SK-N-SH (cell line): ENCODE data around the gene XRCC6. TPM values are rescaled to one million over a fixed set of nuclear protein-coding genes. Genes with fewer than 3 reads are reported as not detected.

Source experiments
- CTCF ChIA-PET: fragments of 300-600, 350-600 bp; formaldehyde crosslinking; extraction: SDS; loops from one replicate; lab custom pipeline; 2021; lab: Yijun Ruan, JAX
- POLR2A ChIA-PET: fragments of 350-600 bp; sonication (Branson Sonifier 250); formaldehyde crosslinking; extraction: SDS; loops from one replicate; lab custom pipeline; 2020; ENCODE audit warnings: antibody characterized with exemption, inconsistent platforms; lab: Yijun Ruan, JAX
- DNase-seq: peaks from one replicate; pipeline ENCODE4 v3.0.0; 2012
- H2AFZ ChIP-seq: fragments of 200-600 bp; sonication (generic); 2 replicates; pipeline ENCODE4 v1.8.1; 2016; ENCODE audit warnings: antibody characterized with exemption, mild to moderate bottlenecking, low read depth
- H3F3A ChIP-seq: fragments of 200-600 bp; sonication (generic); replicated peaks from 2 replicates; pipeline ENCODE3; 2016; ENCODE audit warnings: antibody characterized with exemption, mild to moderate bottlenecking; ENCODE audit not compliant: insufficient read depth
- H3K27ac ChIP-seq, 2 experiments: fragments of 200-500 bp in 1 of 2; fragments of 200-600 bp in 1 of 2; sonication (Bioruptor generic) in 1 of 2; sonication (generic), shearing (Covaris generic) in 1 of 2; 2 replicates each; pipeline versions ENCODE4 v1.5.1 to v1.6.1; 2014 to 2016; ENCODE audit warnings: low read depth in 2 of 2, inconsistent platforms in 1 of 2, low read length in 1 of 2, mild to moderate bottlenecking in 1 of 2, mixed read lengths in 1 of 2
- H3K27me3 ChIP-seq: fragments of 200-600 bp; sonication (generic), shearing (Covaris generic); 2 replicates; pipeline ENCODE4 v1.6.1; 2016; ENCODE audit warnings: mixed run types; ENCODE audit not compliant: insufficient read depth
- H3K36me3 ChIP-seq, 2 experiments: fragments of 200-500 bp in 1 of 2; fragments of 200-600 bp in 1 of 2; sonication (Bioruptor generic) in 1 of 2; sonication (generic) in 1 of 2; replicated peaks in 1 of 2; 2 replicates each; pipeline versions ENCODE3 to v1.5.1; 2014 to 2016; ENCODE audit warnings: low read length in 1 of 2, mild to moderate bottlenecking in 1 of 2; ENCODE audit not compliant: insufficient read depth in 2 of 2, control insufficient read depth in 1 of 2
- H3K4me1 ChIP-seq, 2 experiments: fragments of 200-500 bp in 1 of 2; fragments of 200-600 bp in 1 of 2; sonication (Bioruptor generic) in 1 of 2; sonication (generic), shearing (Covaris generic) in 1 of 2; 2 replicates each; pipeline versions ENCODE4 v1.5.1 to v1.6.1; 2014 to 2016; ENCODE audit warnings: low read depth in 1 of 2, low read length in 1 of 2, mixed run types in 1 of 2; ENCODE audit not compliant: insufficient read depth in 2 of 2, control insufficient read depth in 1 of 2
- H3K4me2 ChIP-seq: fragments of 200-600 bp; sonication (generic), shearing (Covaris generic); 2 replicates; pipeline ENCODE4 v1.6.1; 2017; ENCODE audit warnings: mixed run types
- H3K4me3 ChIP-seq, 2 experiments: fragments of 200-500 bp in 1 of 2; fragments of 200-600 bp in 1 of 2; sonication (Bioruptor generic) in 1 of 2; sonication (generic), shearing (Covaris generic) in 1 of 2; 2 replicates each; pipeline versions ENCODE4 v1.5.1 to v1.8.1; 2014 to 2016; ENCODE audit warnings: low read depth in 2 of 2, inconsistent platforms in 1 of 2, low read length in 1 of 2, mild to moderate bottlenecking in 1 of 2, mixed read lengths in 1 of 2, moderate library complexity in 1 of 2
- H3K79me2 ChIP-seq: fragments of 200-600 bp; sonication (generic); 2 replicates; pipeline ENCODE4 v1.8.1; 2017; ENCODE audit warnings: mild to moderate bottlenecking; ENCODE audit not compliant: insufficient read depth
- H3K9ac ChIP-seq: fragments of 200-600 bp; sonication (generic); 2 replicates; pipeline ENCODE4 v1.6.1; 2017; ENCODE audit warnings: mixed run types
- H3K9me2 ChIP-seq: fragments of 200-600 bp; sonication (generic); 2 replicates; pipeline ENCODE4 v1.6.1; 2017; ENCODE audit warnings: mixed run types
- H3K9me3 ChIP-seq: fragments of 200-600 bp; sonication (generic); 2 replicates; pipeline ENCODE4 v1.6.1; 2017; ENCODE audit warnings: mixed run types, mild to moderate bottlenecking, moderate library complexity
- H4K20me1 ChIP-seq: fragments of 200-600 bp; sonication (generic); 2 replicates; pipeline ENCODE4 v1.6.1; 2017; ENCODE audit warnings: mild to moderate bottlenecking, mixed run types; ENCODE audit not compliant: insufficient read depth
- ELF1 ChIP-seq: IDR thresholded peaks from 2 replicates; pipeline ENCODE4 v1.4.0; 2012
- EZH2phosphoT487 ChIP-seq: fragments of 200-600 bp; sonication (generic); IDR thresholded peaks from 2 replicates; pipeline ENCODE4 v1.6.1; 2017; ENCODE audit warnings: low read depth, mixed run types, mild to moderate bottlenecking, antibody characterized with exemption, moderate library complexity, borderline replicate concordance
- FOXM1 ChIP-seq: IDR thresholded peaks from 2 replicates; pipeline ENCODE4 v1.4.0; 2012; ENCODE audit warnings: low read depth, mild to moderate bottlenecking
- JUND ChIP-seq: IDR thresholded peaks from 2 replicates; pipeline ENCODE4 v1.4.0; 2012
- MEF2A ChIP-seq: IDR thresholded peaks from 2 replicates; pipeline ENCODE4 v1.4.0; 2012; ENCODE audit warnings: low read depth, borderline replicate concordance
- NRF1 ChIP-seq: IDR thresholded peaks from 2 replicates; pipeline ENCODE4 v1.6.1; 2012; ENCODE audit warnings: low read depth, mild to moderate bottlenecking, low read length
- POLR2AphosphoS5 ChIP-seq: IDR thresholded peaks from 2 replicates; pipeline ENCODE4 v1.6.1; 2012; ENCODE audit warnings: low read depth, low read length
- RCOR1 ChIP-seq: fragments of 150-350 bp; IDR thresholded peaks from 2 replicates; pipeline ENCODE4 v1.6.1; 2017; ENCODE audit warnings: antibody characterized with exemption, low read length
- SMC3 ChIP-seq: IDR thresholded peaks from 2 replicates; pipeline ENCODE4 v1.6.1; 2012; ENCODE audit warnings: low read depth, low read length, improper control_type of control experiment
- TAF1 ChIP-seq: IDR thresholded peaks from 2 replicates; pipeline ENCODE4 v1.6.1; 2012; ENCODE audit warnings: low read depth, mild to moderate bottlenecking, low read length, moderate library complexity, borderline replicate concordance
- TCF12 ChIP-seq: IDR thresholded peaks from 2 replicates; pipeline ENCODE4 v1.4.0; 2012
- TEAD4 ChIP-seq: IDR thresholded peaks from 2 replicates; pipeline ENCODE4 v1.4.0; 2012; ENCODE audit warnings: mild to moderate bottlenecking, borderline replicate concordance; ENCODE audit not compliant: insufficient read depth
- USF2 ChIP-seq: fragments of 150-350 bp; IDR thresholded peaks from 2 replicates; pipeline ENCODE4 v1.6.1; 2017; ENCODE audit warnings: antibody characterized with exemption, low read length, low read depth, borderline replicate concordance
- YY1 ChIP-seq: IDR thresholded peaks from 2 replicates; pipeline ENCODE4 v1.4.0; 2012; ENCODE audit warnings: low read depth, mild to moderate bottlenecking
- WGBS: methylation state at CpG from one replicate; pipeline ENCODE4 v1.1.6; 2017; ENCODE audit warnings: low lambda C conversion rate; 5-methylcytosine and 5-hydroxymethylcytosine counted together
- polyA plus RNA-seq, 3 experiments: library from polyadenylated mRNA; depleted of rRNA; stranded (reverse); fragments of >200 nt; gene quantifications; 2 replicates each; pipeline ENCODE4 v1.2.3, GENCODE V29; 2012
- TF ChIP-seq, protein P1 (sequence below): IDR thresholded peaks from 2 replicates; pipeline ENCODE4 v1.4.0; 2012; ENCODE audit warnings: low read depth, borderline replicate concordance
- TF ChIP-seq, protein P2 (sequence below): fragments of 150-350 bp; IDR thresholded peaks from 2 replicates; pipeline ENCODE4 v1.6.1; 2016; ENCODE audit warnings: mild to moderate bottlenecking, low read depth, low read length
- TF ChIP-seq, protein P3 (sequence below): fragments of 200-600 bp; sonication (generic); IDR thresholded peaks from 2 replicates; pipeline ENCODE4 v1.6.1; 2017; ENCODE audit warnings: antibody characterized with exemption, mild to moderate bottlenecking, moderate library complexity

XRCC6 gene
- polyA plus RNA-seq, 1 of the 3 experiments (the other 2 are of a cell fraction) = 78.1 TPM

DNA sequence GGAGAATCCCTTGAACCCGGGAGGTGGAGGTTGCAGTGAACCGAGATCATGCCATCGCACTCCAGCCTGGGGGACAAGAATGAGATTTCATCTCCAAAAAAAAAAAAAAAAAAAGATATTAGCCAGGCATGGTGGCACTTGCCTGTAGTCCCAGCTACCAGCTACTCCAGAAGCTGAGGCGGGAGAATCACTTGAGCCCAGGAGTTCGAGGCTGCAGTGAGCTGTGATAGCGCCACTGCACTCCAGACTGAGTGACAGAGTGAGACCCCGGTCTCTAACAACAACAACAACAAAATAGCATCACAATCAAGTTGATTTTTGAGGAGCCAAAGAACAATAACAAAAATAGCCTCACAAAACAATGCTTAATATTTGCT, 33.8 kb upstream of the XRCC6 start:
- no peak for DNase-seq
- ChIA-PET CTCF (no interaction called here), POLR2A (no interaction called here)
- 96% methylated on average over 6 of the region's 7 CpGs for WGBS
- no peaks in the 10 kb centered on the region for H3F3A ChIP-seq
- H3K27ac ChIP-seq = no peak overlapping the region
- H3K9me2 ChIP-seq = no peaks in the 10 kb centered on the region
- no peak overlapping the region; the same call in 1 of the 2 replicates for H3K4me2 ChIP-seq
- H3K9ac ChIP-seq = no peak overlapping the region
- H3K4me3 ChIP-seq = no peak overlapping the region
- H4K20me1 ChIP-seq = no peaks in the 10 kb centered on the region
- H2AFZ ChIP-seq = no peak overlapping the region
- TF ChIP-seq, protein P1, sequence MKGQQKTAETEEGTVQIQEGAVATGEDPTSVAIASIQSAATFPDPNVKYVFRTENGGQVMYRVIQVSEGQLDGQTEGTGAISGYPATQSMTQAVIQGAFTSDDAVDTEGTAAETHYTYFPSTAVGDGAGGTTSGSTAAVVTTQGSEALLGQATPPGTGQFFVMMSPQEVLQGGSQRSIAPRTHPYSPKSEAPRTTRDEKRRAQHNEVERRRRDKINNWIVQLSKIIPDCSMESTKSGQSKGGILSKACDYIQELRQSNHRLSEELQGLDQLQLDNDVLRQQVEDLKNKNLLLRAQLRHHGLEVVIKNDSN = no peak
- TF ChIP-seq TCF12 (no peak), NRF1 (no peak), JUND (no peak), USF2 (no peak), POLR2AphosphoS5 (no peak), RCOR1 (no peak), TEAD4 (no peak), ELF1 (no peak), SMC3 (no peak), EZH2phosphoT487 (no peak), YY1 (no peak), MEF2A (no peak), TAF1 (no peak), FOXM1 (no peak)
- TF ChIP-seq, protein P2, sequence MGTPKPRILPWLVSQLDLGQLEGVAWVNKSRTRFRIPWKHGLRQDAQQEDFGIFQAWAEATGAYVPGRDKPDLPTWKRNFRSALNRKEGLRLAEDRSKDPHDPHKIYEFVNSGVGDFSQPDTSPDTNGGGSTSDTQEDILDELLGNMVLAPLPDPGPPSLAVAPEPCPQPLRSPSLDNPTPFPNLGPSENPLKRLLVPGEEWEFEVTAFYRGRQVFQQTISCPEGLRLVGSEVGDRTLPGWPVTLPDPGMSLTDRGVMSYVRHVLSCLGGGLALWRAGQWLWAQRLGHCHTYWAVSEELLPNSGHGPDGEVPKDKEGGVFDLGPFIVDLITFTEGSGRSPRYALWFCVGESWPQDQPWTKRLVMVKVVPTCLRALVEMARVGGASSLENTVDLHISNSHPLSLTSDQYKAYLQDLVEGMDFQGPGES = no peak
- TF ChIP-seq, protein P3, sequence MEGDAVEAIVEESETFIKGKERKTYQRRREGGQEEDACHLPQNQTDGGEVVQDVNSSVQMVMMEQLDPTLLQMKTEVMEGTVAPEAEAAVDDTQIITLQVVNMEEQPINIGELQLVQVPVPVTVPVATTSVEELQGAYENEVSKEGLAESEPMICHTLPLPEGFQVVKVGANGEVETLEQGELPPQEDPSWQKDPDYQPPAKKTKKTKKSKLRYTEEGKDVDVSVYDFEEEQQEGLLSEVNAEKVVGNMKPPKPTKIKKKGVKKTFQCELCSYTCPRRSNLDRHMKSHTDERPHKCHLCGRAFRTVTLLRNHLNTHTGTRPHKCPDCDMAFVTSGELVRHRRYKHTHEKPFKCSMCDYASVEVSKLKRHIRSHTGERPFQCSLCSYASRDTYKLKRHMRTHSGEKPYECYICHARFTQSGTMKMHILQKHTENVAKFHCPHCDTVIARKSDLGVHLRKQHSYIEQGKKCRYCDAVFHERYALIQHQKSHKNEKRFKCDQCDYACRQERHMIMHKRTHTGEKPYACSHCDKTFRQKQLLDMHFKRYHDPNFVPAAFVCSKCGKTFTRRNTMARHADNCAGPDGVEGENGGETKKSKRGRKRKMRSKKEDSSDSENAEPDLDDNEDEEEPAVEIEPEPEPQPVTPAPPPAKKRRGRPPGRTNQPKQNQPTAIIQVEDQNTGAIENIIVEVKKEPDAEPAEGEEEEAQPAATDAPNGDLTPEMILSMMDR = no peak
- no peaks in the 10 kb centered on the region for H3K27me3 ChIP-seq
- H3K4me1 ChIP-seq = peaks cover 0 to 5% of the 10 kb centered on the region in 2 experiments; a peak in 1 of 4 replicates
- no peaks in the 10 kb centered on the region for H3K36me3 ChIP-seq
- H3K79me2 ChIP-seq = peaks cover 17% of the 10 kb centered on the region; the same call in 1 of the 2 replicates
- H3K9me3 ChIP-seq = no peaks in the 10 kb centered on the region
